HG03066 (cell line): ENCODE measurements around the gene RCOR1.
"Not testable (repeated sequence)": the region's sequence is repeated elsewhere in the genome, so short reads cannot be mapped to it uniquely, and the experiment has no call there.

ENCODE experiments used
- ATAC-seq: cut with Tn5 transposase; IDR thresholded peaks from one replicate; pipeline ENCODE4 v1.9.1; 2021; ENCODE audit warnings: low read depth; ENCODE audit not compliant: unreplicated experiment

The RCOR1 gene

GRCh38 chr14:102624666-102625065, 32.2 kb downstream of the RCOR1 start:
- ATAC-seq, result no peak

GRCh38 chr14:102625564-102626296, 33.3 kb downstream of the RCOR1 start:
- ATAC-seq, result no peak

- ATAC-seq, result no peak
Measured at GRCh38 chr14:102626530-102626929, 34.1 kb downstream of the RCOR1 start.

GRCh38 chr14:102629011-102629444, 36.6 kb downstream of the RCOR1 start:
- ATAC-seq, result no peak

GRCh38 chr14:102629808-102630350, 37.4 kb downstream of the RCOR1 start:
- ATAC-seq, result no peak

GRCh38 chr14:102630405-102630804, 38.0 kb downstream of the RCOR1 start:
- ATAC-seq, result no peak

- ATAC-seq, result no peak
Measured at GRCh38 chr14:102630881-102631280, 38.4 kb downstream of the RCOR1 start.

GRCh38 chr14:102633906-102634595, 41.6 kb downstream of the RCOR1 start:
- no peak for ATAC-seq

- not testable (repeated sequence) for ATAC-seq
Measured at GRCh38 chr14:102639611-102640010, 47.2 kb downstream of the RCOR1 start.

GRCh38 chr14:102644523-102644922, 52.1 kb downstream of the RCOR1 start:
- ATAC-seq, result no peak

GRCh38 chr14:102645746-102646440, 53.4 kb downstream of the RCOR1 start:
- no peak for ATAC-seq

- ATAC-seq, result no peak
Measured at GRCh38 chr14:102646615-102647014, 54.2 kb downstream of the RCOR1 start.

- no peak for ATAC-seq
Measured at GRCh38 chr14:102652194-102652593, 59.7 kb downstream of the RCOR1 start.

- no peak for ATAC-seq
Measured at GRCh38 chr14:102654298-102654697, 61.8 kb downstream of the RCOR1 start.

GRCh38 chr14:102655137-102655536, 62.7 kb downstream of the RCOR1 start:
- no peak for ATAC-seq

GRCh38 chr14:102659797-102660196, 67.3 kb downstream of the RCOR1 start:
- ATAC-seq, result no peak

- no peak for ATAC-seq
Measured at GRCh38 chr14:102661614-102662013, 69.2 kb downstream of the RCOR1 start.

GRCh38 chr14:102662636-102663430, 70.4 kb downstream of the RCOR1 start:
- no peak for ATAC-seq

- no peak for ATAC-seq
Measured at GRCh38 chr14:102663440-102663839, 71.0 kb downstream of the RCOR1 start.

- no peak for ATAC-seq
Measured at GRCh38 chr14:102665621-102666020, 73.2 kb downstream of the RCOR1 start.
